GM23338 (cell line): ENCODE measurements around the gene WASL. TPM values are rescaled to one million over a fixed set of nuclear protein-coding genes. Genes with fewer than 3 reads are reported as not detected.

Experiments
- ATAC-seq: fragments of 200-7000 bp; cut with Tn5 transposase; 3 replicates; pipeline ENCODE4 v1.9.1; 2020
- DNase-seq: peaks from one replicate; pipeline ENCODE4 v3.0.0-alpha.2; 2015; ENCODE audit warnings: low spot score
- H2AFZ ChIP-seq: fragments of 200-600 bp; sonication (generic); 2 replicates; pipeline ENCODE4 v1.8.0; 2016; ENCODE audit warnings: antibody characterized with exemption, mild to moderate bottlenecking, moderate library complexity
- H3F3A ChIP-seq: fragments of 200-600 bp; sonication (generic); replicated peaks from 2 replicates; pipeline ENCODE4 v1.8.0; 2017; ENCODE audit warnings: antibody characterized with exemption, mixed run types, low read depth
- H3K27ac ChIP-seq: fragments of 200-600 bp; sonication (generic); 2 replicates; pipeline ENCODE4 v1.6.1; 2016; ENCODE audit warnings: low read depth
- H3K27me3 ChIP-seq: fragments of 200-600 bp; sonication (generic); 2 replicates; pipeline ENCODE4 v1.8.0; 2016; ENCODE audit warnings: mild to moderate bottlenecking, mixed run types, moderate library complexity; ENCODE audit not compliant: insufficient read depth
- H3K36me3 ChIP-seq: fragments of 200-600 bp; sonication (generic); 2 replicates; pipeline ENCODE4 v1.8.0; 2016; ENCODE audit warnings: mild to moderate bottlenecking; ENCODE audit not compliant: insufficient read depth
- H3K4me1 ChIP-seq: fragments of 200-600 bp; sonication (generic); 2 replicates; pipeline ENCODE4 v1.8.0; 2016; ENCODE audit warnings: mild to moderate bottlenecking, moderate library complexity; ENCODE audit not compliant: insufficient read depth
- H3K4me2 ChIP-seq: fragments of 200-600 bp; sonication (generic); 2 replicates; pipeline ENCODE4 v1.7.1; 2017; ENCODE audit warnings: mixed run types
- H3K4me3 ChIP-seq: fragments of 200-600 bp; sonication (generic); 2 replicates; pipeline ENCODE4 v1.6.1; 2016; ENCODE audit warnings: mixed run types
- H3K79me2 ChIP-seq: fragments of 200-600 bp; sonication (generic); replicated peaks from 2 replicates; pipeline ENCODE4 v1.8.0; 2017; ENCODE audit warnings: mild to moderate bottlenecking; ENCODE audit not compliant: insufficient read depth
- H3K9me2 ChIP-seq: fragments of 200-600 bp; sonication (generic); 2 replicates; pipeline ENCODE4 v1.8.0; 2017; ENCODE audit not compliant: insufficient read depth
- H4K20me1 ChIP-seq: fragments of 200-600 bp; sonication (generic); replicated peaks from 2 replicates; pipeline ENCODE4 v1.8.0; 2017; ENCODE audit warnings: mild to moderate bottlenecking; ENCODE audit not compliant: insufficient read depth
- H3K27ac Mint-ChIP-seq: 2 replicates; pipeline ENCODE4 v1.8.0; 2020; ENCODE audit warnings: inconsistent platforms, mild to moderate bottlenecking, moderate library complexity, mixed read lengths
- H3K27me3 Mint-ChIP-seq: 3 replicates; pipeline ENCODE4 v1.8.0; 2022; ENCODE audit warnings: low read depth, mild to moderate bottlenecking, moderate library complexity, mixed read lengths, inconsistent platforms; ENCODE audit not compliant: insufficient read depth, poor library complexity
- H3K36me3 Mint-ChIP-seq: 3 replicates; pipeline ENCODE4 v1.8.0; 2021; ENCODE audit warnings: low read depth, mild to moderate bottlenecking, inconsistent platforms, moderate library complexity, mixed read lengths
- H3K4me1 Mint-ChIP-seq: 3 replicates; pipeline ENCODE4 v1.8.0; 2020; ENCODE audit warnings: mild to moderate bottlenecking, inconsistent platforms, mixed read lengths
- H3K4me3 Mint-ChIP-seq: 3 replicates; pipeline ENCODE4 v1.8.0; 2021; ENCODE audit warnings: moderate library complexity, mild to moderate bottlenecking, inconsistent platforms, mixed read lengths
- H3K9me3 Mint-ChIP-seq: 3 replicates; pipeline ENCODE4 v1.8.0; 2020; ENCODE audit warnings: moderate library complexity, mild to moderate bottlenecking, inconsistent platforms, mixed read lengths
- CREB1 ChIP-seq: fragments of 250-450 bp; sonication (Bioruptor Pico); IDR thresholded peaks from 2 replicates; pipeline ENCODE4 v1.5.0; 2020; ENCODE audit warnings: low read depth, mild to moderate bottlenecking, moderate library complexity
- CTCF ChIP-seq, 2 experiments: fragments of 200-600 bp in 1 of 2; sonication (generic) in 1 of 2; conservative IDR thresholded peaks; 2 replicates each; pipeline versions ENCODE4 v1.5.1 to v1.6.1; 2016 to 2017; ENCODE audit warnings: antibody characterized with exemption in 2 of 2, low read depth in 2 of 2, mild to moderate bottlenecking in 2 of 2, moderate library complexity in 1 of 2
- EZH2 ChIP-seq: fragments of 200-600 bp; sonication (generic); IDR thresholded peaks from one replicate; pipeline ENCODE4 v1.8.0; 2017; ENCODE audit warnings: antibody characterized with exemption, mild to moderate bottlenecking, low read depth; ENCODE audit not compliant: unreplicated experiment
- EZH2phosphoT487 ChIP-seq: fragments of 200-600 bp; sonication (generic); IDR thresholded peaks from one replicate; pipeline ENCODE4 v1.8.1; 2018; ENCODE audit warnings: antibody characterized with exemption; ENCODE audit not compliant: unreplicated experiment
- JUNB ChIP-seq: IDR thresholded peaks from one replicate; pipeline ENCODE4 v1.6.1; 2016; ENCODE audit warnings: antibody characterized with exemption; ENCODE audit not compliant: unreplicated experiment
- NANOG ChIP-seq: IDR thresholded peaks from 2 replicates; pipeline ENCODE4 v1.6.1; 2016; ENCODE audit warnings: antibody characterized with exemption, borderline replicate concordance
- POLR2AphosphoS5 ChIP-seq: IDR thresholded peaks from 2 replicates; pipeline ENCODE4 v1.6.1; 2016; ENCODE audit warnings: antibody characterized with exemption, low read depth
- REST ChIP-seq: IDR thresholded peaks from one replicate; pipeline ENCODE4 v1.6.1; 2018; ENCODE audit warnings: antibody characterized with exemption; ENCODE audit not compliant: unreplicated experiment
- STAT1 ChIP-seq: IDR thresholded peaks from one replicate; pipeline ENCODE4 v1.6.1; 2016; ENCODE audit warnings: antibody characterized with exemption; ENCODE audit not compliant: unreplicated experiment
- ZNF114 ChIP-seq: fragments of 250-450 bp; sonication (Bioruptor Pico); IDR thresholded peaks from 2 replicates; pipeline ENCODE4 v1.5.0; 2020; ENCODE audit warnings: mild to moderate bottlenecking, moderate library complexity
- ZNF331 ChIP-seq: fragments of 250-450 bp; sonication (Bioruptor Pico); IDR thresholded peaks from 2 replicates; pipeline ENCODE4 v1.5.0; 2020; ENCODE audit warnings: low read depth, mild to moderate bottlenecking, moderate library complexity
- polyA plus RNA-seq: library from polyadenylated mRNA; unstranded; fragments of >200 nt; fragmentation: Nextera tagmentation; extraction: Ambion mirVana; gene quantifications from 2 replicates; pipeline ENCODE4 v1.2.1, GENCODE V29; 2016
- total RNA-seq: library from RNA; depleted of rRNA; stranded (reverse); fragments of >200 nt; shearing (Covaris generic); gene quantifications from 2 replicates; pipeline ENCODE4 v1.2.3, GENCODE V29; 2014
- TF ChIP-seq, protein P1 (sequence below): IDR thresholded peaks from 2 replicates; pipeline ENCODE4 v1.6.1; 2016; ENCODE audit warnings: antibody characterized with exemption

The WASL gene
- total and polyA plus RNA-seq, 2 experiments from 2014 or later, result 36.4 to 45.3 TPM

GRCh38 chr7:123751821-123752220, 3.0 kb upstream of the WASL start (continued):
- TF ChIP-seq, protein P1, sequence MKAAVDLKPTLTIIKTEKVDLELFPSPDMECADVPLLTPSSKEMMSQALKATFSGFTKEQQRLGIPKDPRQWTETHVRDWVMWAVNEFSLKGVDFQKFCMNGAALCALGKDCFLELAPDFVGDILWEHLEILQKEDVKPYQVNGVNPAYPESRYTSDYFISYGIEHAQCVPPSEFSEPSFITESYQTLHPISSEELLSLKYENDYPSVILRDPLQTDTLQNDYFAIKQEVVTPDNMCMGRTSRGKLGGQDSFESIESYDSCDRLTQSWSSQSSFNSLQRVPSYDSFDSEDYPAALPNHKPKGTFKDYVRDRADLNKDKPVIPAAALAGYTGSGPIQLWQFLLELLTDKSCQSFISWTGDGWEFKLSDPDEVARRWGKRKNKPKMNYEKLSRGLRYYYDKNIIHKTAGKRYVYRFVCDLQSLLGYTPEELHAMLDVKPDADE, result no peak
- TF ChIP-seq REST (no peak), ZNF331 (CRISPR knock-in tag) (no peak), STAT1 (no peak), EZH2phosphoT487 (no peak)

DNA sequence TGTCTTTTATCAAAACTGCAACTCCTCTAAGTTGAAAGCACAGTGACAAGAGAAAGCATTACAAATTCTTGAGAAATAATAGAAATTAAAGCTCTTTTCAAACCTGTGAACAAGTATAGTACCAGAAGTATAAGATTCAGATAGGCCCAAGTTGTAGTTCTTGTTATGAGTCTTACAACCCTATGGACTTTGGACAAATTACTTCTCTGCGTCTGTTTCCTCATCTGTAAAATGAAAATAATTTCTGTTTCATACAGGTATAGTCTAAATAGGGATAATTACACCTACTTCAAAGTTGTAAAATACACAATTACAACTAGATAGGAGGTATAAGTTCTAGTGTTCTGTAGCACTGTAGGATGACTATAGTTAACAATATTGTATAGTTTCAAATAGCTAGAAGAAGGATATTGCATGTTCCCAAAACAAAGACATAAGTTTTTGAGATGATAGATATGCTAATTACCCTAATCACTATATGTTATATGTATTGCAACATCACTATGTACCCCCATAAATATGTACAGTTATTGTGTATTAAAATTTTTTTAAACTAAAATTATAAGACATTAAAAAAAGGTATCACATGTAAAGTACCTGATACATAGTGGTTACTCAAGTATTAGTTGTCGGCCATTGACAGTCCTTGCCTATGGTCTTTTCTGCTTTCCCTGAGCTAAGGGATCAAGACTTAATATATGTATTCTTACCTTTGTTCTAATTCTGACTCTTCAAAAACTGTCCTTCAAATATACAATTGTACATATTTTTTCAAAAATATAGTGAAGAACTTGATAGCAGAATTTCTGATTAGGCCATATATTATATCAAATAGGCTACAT, 1.8 kb upstream of the WASL start:
- H3K27ac Mint-ChIP-seq, result no peak overlapping the region
- TF ChIP-seq ZNF331 (CRISPR knock-in tag), result no peak
- TF ChIP-seq, protein P1, result no peak
- no peak for TF ChIP-seq ZNF114 (CRISPR knock-in tag)
- no peak for TF ChIP-seq JUNB
- no peak for TF ChIP-seq EZH2
- no peak for TF ChIP-seq CTCF (conservative IDR thresholded peaks at IDR 0.05; ENCODE audit: low read depth in 2 of 2)
- TF ChIP-seq CREB1 (CRISPR knock-in tag), result no peak
- TF ChIP-seq NANOG, result no peak
- TF ChIP-seq STAT1, result no peak
- no peak for TF ChIP-seq EZH2phosphoT487
- no peak for TF ChIP-seq REST
- TF ChIP-seq POLR2AphosphoS5, result no peak

More for the DNA sequence above, 1.8 kb upstream of the WASL start:
- ATAC-seq, result no peak
- peak overlapping the region; percentile 95 for H3K4me3 Mint-ChIP-seq
- Histone ChIP-seq H3K4me1 (peaks cover 59% of the 10 kb centered on the region), H2AFZ (no peak overlapping the region), H3K9me2 (no peaks in the 10 kb centered on the region), H3K27me3 (no peaks in the 10 kb centered on the region), H3K4me3 (peak overlapping the region; percentile 82), H3K36me3 (no peaks in the 10 kb centered on the region), H3K27ac (peak overlapping the region; percentile 96), H3F3A (peaks cover 7% of the 10 kb centered on the region), H3K79me2 (peaks cover 52% of the 10 kb centered on the region), H4K20me1 (peaks cover 6% of the 10 kb centered on the region; the same call in 1 of the 2 replicates), H3K4me2 (peak overlapping the region; percentile 91)
- H3K9me3 Mint-ChIP-seq, result no peaks in the 10 kb centered on the region
- H3K36me3 Mint-ChIP-seq, result peaks cover 3% of the 10 kb centered on the region; the same call in 1 of the 3 replicates
- H3K27me3 Mint-ChIP-seq, result peaks cover 2% of the 10 kb centered on the region
- H3K4me1 Mint-ChIP-seq, result peaks cover 52% of the 10 kb centered on the region
- DNase-seq, result no peak
